ENCODE results near the gene C15orf61.

Gene C15orf61

DNA sequence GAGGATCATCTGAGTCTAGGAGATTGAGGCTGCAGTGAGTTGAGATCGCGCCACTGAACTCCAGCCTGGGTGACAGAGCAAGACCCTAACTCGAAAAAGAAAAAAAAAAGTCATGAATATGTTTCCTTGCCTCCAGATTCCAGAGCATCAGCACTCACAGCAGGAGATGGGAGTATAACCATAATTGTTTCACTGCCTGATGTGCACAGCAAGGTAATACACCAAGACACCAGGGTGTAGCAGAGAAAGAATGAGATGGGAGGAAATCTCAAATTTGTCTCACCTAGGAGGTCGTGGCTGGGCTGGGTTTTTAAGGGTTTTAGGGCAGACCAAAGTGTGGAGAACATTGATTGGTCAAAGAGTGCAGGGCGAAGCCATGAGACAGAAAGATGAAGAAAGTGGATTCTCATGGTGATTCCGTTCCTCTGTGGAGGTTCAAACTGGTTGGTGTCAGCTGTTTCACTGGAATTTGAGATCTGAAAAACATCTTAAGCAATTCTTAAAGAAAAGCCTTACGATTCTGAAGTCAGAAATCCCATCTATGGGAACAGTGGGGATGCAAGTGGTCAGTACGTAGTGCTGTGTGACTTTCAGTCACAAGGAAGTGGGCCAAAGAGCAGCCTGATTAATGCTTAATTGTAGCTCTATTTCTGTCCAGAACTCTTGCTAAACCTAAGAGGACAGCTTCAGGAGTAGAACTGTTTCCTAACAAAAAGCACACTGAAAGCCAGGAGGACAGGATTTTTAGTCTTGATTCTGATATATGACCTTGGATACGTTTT is 7.8 kb upstream of the C15orf61 start:
- in situ Hi-C loops (cut with HindIII; ENCODE audit: low sequenced_read_pairs) = no loop called here

DNA sequence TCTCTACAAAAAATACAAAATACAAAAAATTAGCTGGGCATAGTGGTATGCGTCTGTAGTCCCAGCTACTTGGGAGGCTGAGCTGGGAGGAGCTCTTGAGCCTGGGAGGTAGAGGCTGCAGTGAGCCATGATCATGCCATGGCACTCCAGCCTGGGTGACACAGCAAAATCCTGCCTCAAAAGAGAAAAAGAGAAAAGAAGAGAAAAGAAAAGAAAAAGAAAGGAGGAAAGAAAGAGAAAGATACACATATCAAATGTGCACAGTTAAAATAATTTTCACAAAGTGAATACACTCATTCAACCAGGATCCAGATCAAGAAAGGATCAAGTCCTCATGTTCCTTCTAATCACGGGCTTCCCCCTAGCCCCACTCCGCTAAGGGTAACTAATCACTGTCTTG is 5.8 kb upstream of the C15orf61 start:
- in situ Hi-C loops (cut with HindIII; ENCODE audit: low sequenced_read_pairs) = no loop called here

DNA sequence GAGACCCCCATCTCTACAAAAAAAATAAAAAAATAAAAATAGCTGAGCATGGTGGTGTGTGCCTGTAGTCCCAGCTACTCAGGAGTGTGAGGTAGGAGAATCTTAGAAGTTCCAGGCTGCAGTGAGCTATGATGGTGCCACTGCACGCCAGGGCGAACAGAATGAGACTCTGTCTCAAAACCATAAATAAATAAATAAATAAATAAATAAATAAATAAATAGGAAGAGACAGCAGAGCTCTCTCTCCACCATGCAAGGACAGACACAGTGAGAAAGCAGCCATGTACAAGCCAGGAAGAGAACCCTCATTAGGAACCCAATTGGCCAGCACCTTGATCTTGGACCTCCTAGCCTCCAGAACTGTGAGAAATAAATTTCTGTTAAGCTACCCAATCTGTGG is 5.4 kb upstream of the C15orf61 start:
- in situ Hi-C loops (cut with HindIII; ENCODE audit: low sequenced_read_pairs) = no loop called here

DNA sequence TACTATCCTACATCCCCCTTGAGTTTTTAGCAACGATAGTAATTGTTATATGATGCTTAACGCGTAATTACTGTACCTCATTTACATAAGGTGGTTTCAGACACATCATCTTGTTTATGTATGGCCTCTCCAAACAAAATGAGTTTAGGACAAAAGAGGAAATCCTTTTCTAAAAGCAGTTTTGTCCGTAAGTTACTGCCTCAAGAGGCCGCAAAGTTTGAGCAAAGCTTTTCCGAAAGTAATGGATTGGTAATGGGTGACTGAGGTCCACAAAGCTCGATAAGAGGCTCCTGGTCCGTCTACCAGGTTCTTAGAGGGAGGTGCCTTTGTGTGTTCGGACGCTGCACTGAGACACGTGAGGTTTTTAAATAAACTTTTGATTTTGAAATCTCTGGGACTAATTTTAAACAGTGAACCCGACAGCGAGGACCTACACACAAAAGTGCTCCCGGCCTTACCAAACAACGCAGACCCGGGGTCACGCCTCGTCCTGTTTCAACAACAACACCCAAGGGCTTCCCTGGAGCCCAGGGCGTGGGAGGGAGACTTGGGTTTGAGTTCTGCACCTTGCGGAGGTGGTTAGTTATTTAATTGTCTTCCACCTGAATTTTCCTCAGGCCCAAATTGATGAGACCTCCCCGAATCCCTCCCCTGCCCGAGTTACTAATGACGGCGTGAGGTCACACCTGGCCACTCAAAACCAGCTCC is 456 bp upstream of the C15orf61 start:
- in situ Hi-C loops (cut with HindIII; ENCODE audit: low sequenced_read_pairs) = no loop called here

DNA sequence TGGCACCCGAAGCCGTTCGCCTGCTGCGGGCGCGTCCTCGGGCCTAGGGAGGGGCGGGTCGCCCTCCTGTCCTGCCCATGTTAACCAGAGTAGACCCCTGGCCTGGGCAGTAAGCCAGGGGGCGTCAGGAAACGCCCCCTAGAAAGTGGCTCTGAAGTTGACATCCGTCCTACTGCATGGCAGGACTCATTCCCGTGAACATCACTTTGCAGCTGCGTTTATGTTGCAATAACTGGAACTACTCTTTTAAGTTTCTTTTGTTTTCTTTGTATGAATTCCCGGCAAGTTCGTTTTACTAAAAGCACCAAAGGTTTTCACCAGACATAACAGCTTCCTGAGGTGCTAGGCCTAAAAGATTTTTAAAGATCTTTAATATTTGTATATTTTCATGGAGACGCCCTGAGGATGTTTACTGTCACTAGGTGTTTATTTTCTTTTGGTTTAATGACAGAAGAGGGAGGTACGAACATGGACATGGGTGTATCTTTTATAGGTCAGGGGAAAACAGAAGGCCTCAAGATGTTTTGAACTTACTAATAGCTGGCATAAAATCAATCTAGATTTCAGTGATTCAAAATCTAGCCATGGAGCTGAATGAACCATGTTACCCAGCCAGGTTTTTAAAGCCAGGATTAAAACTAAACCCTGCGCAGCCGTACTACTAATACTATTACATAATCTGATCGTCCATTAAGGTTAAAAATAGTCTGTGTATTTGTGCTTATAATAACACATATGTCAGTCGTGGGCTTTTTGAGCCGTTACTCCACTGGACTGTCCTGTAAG is 1.0 kb downstream of the C15orf61 start:
- in situ Hi-C loops (cut with HindIII; ENCODE audit: low sequenced_read_pairs) = no loop called here

DNA sequence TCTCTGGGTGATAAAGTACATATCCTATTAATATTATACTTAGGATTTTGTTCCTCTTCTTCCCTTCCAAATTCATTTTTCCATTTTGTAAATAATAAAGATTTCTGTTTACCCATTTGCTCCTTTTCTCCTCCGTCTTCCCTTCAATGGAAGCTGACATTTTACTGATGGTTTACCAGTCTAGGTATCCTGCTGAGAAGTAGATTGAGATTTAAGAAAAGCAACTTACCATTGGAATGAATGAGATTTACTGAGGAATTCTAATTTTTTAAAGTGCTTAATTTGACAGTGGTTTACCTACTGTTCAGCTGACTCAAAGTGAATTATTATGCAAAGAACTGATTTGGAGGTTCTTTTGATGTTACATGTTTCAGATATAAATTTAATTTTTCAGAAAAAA is 2.4 kb downstream of the C15orf61 start:
- in situ Hi-C loops (cut with HindIII; ENCODE audit: low sequenced_read_pairs) = no loop called here

DNA sequence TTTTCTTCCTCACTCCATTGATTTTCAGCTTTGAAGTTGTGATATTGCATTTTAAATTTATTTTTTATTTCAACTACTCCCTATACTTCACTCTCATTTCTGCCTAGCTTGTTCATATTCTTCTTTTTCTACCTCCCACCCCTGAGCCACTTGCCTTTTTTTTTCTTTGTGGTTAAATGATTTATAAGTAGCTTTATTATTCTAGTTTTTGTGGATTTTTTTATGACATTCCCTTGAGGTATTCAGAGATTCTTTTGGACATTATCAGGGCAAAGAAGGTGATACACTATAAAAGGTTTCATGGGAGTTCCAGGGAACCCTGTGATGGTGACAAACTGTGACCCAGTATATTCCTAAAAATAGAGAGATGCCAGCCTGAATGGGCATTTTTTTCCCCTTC is 3.3 kb downstream of the C15orf61 start:
- in situ Hi-C loops (cut with HindIII; ENCODE audit: low sequenced_read_pairs) = no loop called here

DNA sequence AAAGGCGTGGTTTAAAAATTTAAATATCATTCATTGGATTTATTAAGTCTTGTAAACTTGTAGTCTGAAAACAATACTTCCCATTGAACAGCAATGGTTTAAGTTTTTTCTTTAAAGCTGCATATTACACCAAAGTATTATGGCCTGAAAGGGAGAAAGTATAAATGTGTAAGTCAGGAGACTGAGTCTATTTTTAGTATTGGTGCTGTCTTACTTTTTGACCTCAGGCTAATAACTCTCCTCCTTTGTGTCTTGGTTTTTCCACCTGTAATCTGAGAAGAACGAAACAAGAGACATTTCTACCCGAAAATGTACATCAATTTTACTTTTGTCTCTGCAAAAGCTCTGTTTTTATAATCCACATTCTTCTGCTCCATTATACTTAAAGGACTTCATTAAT is 7.6 kb downstream of the C15orf61 start:
- in situ Hi-C loops (cut with HindIII; ENCODE audit: low sequenced_read_pairs) = no loop called here

DNA sequence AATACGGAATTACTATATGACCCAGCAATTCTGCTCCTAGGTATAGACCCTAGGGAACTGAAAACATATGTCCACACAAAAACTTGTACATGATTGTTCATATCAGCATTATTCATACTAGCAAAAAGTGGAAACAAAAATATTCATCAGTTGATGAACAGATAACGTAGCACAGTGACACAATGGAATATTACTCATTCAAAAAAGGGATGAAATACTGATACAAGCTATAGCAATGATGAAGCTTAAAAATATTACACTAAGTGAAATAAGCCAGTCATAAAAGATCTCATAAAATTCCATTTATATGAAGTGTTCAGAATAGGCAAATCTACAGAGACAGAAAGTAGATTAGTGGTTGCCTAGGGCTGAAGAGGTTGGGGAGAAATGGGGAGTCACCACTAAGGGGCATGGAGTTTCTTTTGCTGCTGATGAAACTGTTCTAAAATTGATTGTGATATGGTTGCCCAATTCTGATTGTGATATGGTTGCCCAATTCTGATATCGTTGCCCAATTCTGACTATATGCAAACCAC is 10.5 kb downstream of the C15orf61 start:
- in situ Hi-C loops (cut with HindIII; ENCODE audit: low sequenced_read_pairs) = no loop called here

DNA sequence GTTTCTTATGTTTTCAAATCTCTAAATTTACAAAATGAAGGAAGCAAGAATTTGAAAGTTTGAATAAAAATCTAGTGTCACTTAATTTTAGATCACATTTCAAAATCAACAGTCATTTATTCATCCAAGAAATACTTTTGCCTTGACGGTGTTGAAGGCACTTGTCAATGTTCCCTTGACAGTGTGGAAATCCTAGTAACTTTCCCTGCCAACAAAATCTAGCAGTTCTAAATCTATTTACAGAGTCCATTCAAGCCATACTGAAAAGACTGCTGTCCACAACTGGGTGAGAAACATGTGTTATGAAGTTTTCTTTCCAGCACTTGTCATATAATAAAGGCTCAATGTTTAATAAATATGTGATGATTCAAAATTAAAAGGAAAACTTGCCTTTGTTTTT is 12.9 kb downstream of the C15orf61 start:
- in situ Hi-C loops (cut with HindIII; ENCODE audit: low sequenced_read_pairs) = no loop called here

DNA sequence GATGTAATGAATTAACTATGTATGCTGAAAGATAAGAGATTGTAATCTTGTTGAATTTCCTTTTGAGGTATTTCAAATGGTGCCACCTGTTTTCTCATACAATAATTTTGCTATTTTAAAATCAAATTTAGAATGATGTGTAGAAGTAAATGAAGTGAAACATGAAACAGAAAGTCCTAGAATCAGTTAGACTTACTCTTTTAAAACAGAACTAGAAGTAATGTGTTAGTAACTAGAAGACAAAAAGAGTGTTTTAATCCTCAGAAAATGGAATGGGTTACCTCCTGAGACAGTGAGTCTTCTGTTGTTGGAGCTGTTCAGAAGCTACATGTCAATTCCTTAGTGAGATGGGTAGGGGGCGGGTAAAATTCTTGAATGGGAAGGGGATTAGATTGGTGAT is 13.4 kb downstream of the C15orf61 start:
- in situ Hi-C loops (cut with HindIII; ENCODE audit: low sequenced_read_pairs) = no loop called here

DNA sequence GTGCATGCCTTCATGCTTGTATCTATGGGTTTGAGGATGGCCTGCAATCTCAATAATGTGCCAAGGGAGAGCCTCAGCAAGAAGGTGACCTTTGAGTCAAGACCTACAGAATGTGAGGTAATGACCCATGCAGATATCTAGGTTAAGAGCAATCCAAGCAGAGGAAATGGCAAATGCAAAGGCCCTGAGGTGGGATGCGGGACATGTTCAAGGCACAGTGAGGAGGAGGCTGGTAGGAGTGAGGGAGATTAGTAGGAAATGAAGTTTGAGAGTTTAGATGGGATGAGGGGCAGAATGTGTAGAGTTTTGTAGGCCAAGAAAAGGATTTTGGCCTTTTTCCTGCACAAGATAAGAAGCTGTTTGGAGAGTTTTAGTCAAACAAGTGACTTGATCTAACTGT is 16.8 kb downstream of the C15orf61 start:
- in situ Hi-C loops (cut with HindIII; ENCODE audit: low sequenced_read_pairs) = no loop called here

DNA sequence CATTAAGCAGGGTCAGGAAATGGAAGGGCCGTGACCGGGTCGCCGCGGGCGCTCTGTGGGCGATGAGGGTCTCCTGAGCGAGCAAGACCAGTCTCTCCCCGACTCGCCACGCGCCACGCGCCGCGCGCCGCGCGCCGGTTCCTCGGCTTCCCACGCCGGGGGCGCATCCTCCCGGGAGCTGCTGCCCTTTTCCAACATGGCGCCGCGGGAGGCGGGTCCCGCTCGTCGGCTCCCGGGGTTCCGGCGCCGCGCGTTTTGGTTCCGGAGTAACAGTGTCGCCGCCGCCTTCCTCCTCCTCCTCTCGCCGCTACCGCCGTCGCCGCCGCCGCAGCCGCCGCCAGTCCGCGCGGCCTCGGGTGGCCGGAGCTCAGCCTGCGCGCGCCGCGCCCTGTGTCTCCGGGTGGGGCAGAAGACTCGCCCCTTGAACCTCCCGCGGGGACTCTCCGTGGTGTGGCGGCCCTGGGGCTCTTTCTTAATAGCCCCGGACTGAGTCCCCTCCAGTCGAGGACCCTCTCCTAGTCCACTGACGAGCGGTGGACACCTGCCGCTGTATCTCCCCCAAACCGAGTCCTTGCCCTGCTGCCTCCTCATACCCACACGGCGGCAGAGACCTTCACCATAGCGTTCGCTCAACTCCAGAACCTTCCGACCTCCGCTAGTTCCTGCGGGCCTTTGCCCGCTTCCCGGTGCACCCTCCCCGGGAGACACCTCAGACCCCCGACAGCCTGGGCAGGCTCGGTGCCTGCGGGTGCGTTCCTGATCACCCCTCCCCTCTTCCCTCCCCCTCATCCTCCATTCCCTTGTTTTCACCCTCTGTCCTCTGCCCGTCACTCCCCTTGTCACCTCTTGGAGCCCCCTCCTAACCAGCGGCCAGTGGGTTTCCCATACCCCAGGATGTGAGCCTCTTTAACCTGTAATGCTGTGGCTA is 21.8 kb downstream of the C15orf61 start, which contains the start of gene MAP2K5:
Gene MAP2K5 (plus strand): TSS at position 284 of the 928 bp plus-strand sequence. CDS start 633 bp downstream, at position 917.
- in situ Hi-C loops (cut with HindIII; ENCODE audit: low sequenced_read_pairs) = no loop called here

DNA sequence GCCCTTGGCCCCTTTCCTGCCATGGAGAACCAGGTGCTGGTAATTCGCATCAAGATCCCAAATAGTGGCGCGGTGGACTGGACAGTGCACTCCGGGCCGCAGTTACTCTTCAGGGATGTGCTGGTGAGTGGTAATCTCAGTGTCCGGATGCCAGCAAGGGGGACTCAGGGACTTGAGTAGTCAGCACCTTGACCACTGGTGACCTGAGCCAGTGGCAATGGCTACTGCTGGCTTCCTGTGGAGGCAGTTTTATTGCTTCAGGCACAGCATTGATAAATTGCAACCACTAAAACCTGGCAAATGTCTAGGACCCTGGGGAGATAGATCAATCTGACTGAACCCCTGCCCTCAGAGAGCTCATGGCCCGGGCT is 22.4 kb downstream of the C15orf61 start:
- in situ Hi-C loops (cut with HindIII; ENCODE audit: low sequenced_read_pairs) = no loop called here

DNA sequence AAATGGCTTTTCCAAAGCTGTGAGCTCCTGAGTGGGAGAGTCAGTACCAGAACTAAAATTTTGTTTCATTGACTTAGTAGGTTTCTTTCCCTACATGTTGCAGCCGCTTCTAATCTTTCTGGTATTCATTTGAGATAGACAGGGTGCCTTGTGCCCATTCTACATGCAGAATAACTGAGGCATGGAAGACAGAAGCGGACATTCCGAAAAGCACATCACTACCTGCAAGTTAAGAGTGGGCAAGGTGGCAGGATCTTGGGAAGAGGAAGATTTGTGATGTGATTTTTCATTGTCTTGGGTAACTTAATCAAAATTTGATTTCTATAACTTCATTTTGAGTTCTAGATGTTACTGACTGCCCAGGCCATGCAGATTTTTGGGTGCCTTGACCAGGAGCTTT is 23.5 kb downstream of the C15orf61 start:
- in situ Hi-C loops (cut with HindIII; ENCODE audit: low sequenced_read_pairs) = no loop called here

DNA sequence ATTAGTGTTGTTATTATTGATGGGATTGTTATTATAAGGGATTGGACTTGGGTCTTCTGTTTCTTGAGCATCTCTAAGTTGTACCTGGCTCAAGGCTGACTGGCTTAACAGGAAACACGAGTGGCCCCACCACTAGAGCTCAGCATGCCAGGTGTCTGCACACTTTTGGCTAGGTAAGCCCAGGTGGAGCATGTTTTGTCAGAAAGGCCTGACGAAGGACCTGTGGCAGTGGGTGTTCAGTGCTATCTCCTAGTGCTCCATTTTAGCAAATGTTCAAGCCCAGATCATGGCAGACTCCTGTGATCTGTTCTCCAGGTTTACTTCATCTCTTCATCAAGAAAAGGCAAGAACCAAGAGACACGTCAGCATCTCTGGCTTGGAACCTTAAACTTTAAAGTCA is 24.9 kb downstream of the C15orf61 start:
- in situ Hi-C loops (cut with HindIII; ENCODE audit: low sequenced_read_pairs) = no loop called here

DNA sequence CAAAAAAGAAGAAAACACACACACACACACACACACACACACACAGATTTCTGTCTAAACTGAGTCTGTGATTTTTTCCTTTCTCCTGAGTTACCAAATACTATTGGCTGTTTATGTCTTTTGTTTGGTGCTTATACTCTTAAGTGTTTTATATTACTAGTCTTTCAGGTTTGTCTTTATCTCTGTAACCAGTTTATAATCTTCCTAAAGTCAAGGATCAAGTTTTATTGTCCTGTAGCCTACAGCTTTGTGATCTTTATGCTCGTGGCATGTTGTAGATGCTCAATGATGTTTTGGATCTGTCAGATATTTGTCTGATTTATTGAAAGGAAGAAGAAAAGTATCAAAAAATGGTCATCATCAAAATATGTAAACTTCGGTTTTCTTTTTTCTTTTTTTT is 26.1 kb downstream of the C15orf61 start:
- in situ Hi-C loops (cut with HindIII; ENCODE audit: low sequenced_read_pairs) = no loop called here

DNA sequence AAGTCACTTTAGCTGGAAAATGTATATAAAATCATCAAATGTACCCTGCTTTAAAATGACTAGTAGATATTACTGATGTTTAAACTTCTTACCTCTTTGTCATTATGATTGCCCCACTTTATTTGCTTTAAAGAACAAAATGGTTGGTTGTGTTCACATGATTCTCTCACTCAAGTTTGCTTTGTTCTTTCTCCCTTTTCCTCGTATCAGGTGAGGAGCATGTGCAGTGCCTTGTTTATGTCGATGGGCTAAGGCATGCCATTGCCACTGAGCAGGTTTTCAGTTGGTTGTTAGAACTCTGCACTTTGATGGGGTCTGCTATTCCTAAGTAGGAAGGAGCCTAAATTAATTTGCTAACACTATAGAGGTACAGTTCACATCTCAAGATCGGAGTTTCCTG is 26.9 kb downstream of the C15orf61 start:
- in situ Hi-C loops (cut with HindIII; ENCODE audit: low sequenced_read_pairs) = no loop called here

DNA sequence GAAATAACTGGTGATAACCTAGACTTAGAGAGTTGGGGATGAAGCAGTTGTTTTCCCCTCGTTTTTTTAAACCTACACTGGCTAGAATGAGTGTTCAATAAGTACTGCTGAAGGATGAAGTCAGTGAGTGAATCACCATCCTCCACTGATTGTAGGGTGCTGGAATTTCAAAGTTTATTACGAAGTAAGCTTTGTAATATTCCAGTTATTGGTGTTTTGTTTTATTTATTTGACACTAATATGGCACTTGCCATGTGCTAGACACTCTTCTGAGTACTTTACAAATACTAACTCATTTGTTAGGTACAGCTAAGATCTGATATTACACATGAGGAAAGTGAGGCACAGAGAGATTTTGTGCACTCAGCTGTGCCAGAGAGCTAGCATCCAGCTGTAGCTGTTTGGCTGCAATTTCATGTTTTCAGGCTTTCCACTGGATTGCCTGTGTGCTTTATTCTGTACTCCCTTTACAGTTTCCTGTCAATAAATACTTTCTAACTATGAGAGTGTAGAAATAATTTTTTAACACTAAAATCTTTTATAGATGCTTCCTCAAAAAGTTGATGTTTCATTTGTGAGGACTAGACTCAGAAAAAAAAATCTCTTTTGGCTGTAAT is 27.4 kb downstream of the C15orf61 start:
- in situ Hi-C loops (cut with HindIII; ENCODE audit: low sequenced_read_pairs) = no loop called here

Data from endothelial cell of hepatic sinusoid (primary cell).